H1 (cell line): ENCODE results near the gene WDR4. TPM values are rescaled to one million over a fixed set of nuclear protein-coding genes. Genes with fewer than 3 reads are reported as not detected.
A peak's percentile ranks its signal among the peaks of the same experiment; 100 is the strongest.

Source experiments
- ASH2L ChIP-seq: fragments of 200-600, 300-600 bp; sonication (generic); IDR thresholded peaks from one replicate; pipeline ENCODE4 v1.7.1; 2017; ENCODE audit warnings: low read length
- BCL11A ChIP-seq, 2 experiments: IDR thresholded peaks; one replicate each; pipeline ENCODE4 v1.6.1; 2011; ENCODE audit warnings: low read depth in 2 of 2, low read length in 2 of 2, mild to moderate bottlenecking in 2 of 2
- BRCA1 ChIP-seq: IDR thresholded peaks from 2 replicates; pipeline ENCODE4 v1.6.1; 2012; ENCODE audit warnings: low read depth, low read length, improper control_type of control experiment
- CBX5 ChIP-seq: fragments of 300-800, 300-1000 bp; sonication (generic); IDR thresholded peaks from 2 replicates; pipeline ENCODE4 v1.7.1; 2016; ENCODE audit warnings: antibody characterized with exemption, low read length, low read depth
- CHD2 ChIP-seq: IDR thresholded peaks from 2 replicates; pipeline ENCODE4 v1.6.1; 2012; ENCODE audit warnings: low read length, improper control_type of control experiment
- EGR1 ChIP-seq: IDR thresholded peaks from 2 replicates; pipeline ENCODE4 v1.6.1; 2011; ENCODE audit warnings: low read depth, low read length, borderline replicate concordance
- EP300 ChIP-seq, 2 experiments: IDR thresholded peaks; 1 replicate in 1 of 2; 2 replicates in 1 of 2; pipeline ENCODE4 v1.6.1; 2011 to 2012; ENCODE audit warnings: low read depth in 2 of 2, low read length in 2 of 2, mild to moderate bottlenecking in 2 of 2, borderline replicate concordance in 1 of 2, inconsistent platforms in 1 of 2, moderate library complexity in 1 of 2
- HDAC2 ChIP-seq, 2 experiments: fragments of 300-600 bp in 1 of 2; sonication (generic) in 1 of 2; IDR thresholded peaks; 2 replicates each; pipeline ENCODE4 v1.6.1; 2011 to 2012; ENCODE audit warnings: low read depth in 2 of 2, low read length in 2 of 2, mild to moderate bottlenecking in 2 of 2, moderate library complexity in 2 of 2, borderline replicate concordance in 1 of 2, inconsistent platforms in 1 of 2
- JUN ChIP-seq: IDR thresholded peaks from 2 replicates; pipeline ENCODE4 v1.6.1; 2011; ENCODE audit warnings: low read depth, mild to moderate bottlenecking, improper control_type of control experiment, low read length
- KDM4A ChIP-seq: IDR thresholded peaks from one replicate; pipeline ENCODE4 v1.7.1; 2012; ENCODE audit warnings: low read depth, mild to moderate bottlenecking, moderate library complexity, low read length, inconsistent platforms; ENCODE audit not compliant: severe bottlenecking
- KDM5A ChIP-seq: fragments of 200-600 bp; IDR thresholded peaks from 2 replicates; pipeline ENCODE4 v1.7.1; 2012; ENCODE audit warnings: mild to moderate bottlenecking, low read length, inconsistent platforms, mixed read lengths
- POLR2A ChIP-seq, 2 experiments: IDR thresholded peaks; 1 replicate in 1 of 2; 2 replicates in 1 of 2; pipeline ENCODE4 v1.6.1; 2011; ENCODE audit warnings: low read depth in 2 of 2, low read length in 2 of 2, mild to moderate bottlenecking in 2 of 2; ENCODE audit errors: control extremely low read depth in 1 of 2
- POLR2AphosphoS5 ChIP-seq: IDR thresholded peaks from 2 replicates; pipeline ENCODE4 v1.6.1; 2011; ENCODE audit warnings: low read depth, low read length
- RXRA ChIP-seq: IDR thresholded peaks from 2 replicates; pipeline ENCODE4 v1.6.1; 2011; ENCODE audit warnings: low read depth, mild to moderate bottlenecking, low read length, moderate library complexity; ENCODE audit not compliant: insufficient read depth
- SAP30 ChIP-seq: fragments of 300-600 bp; sonication (generic); IDR thresholded peaks from 2 replicates; pipeline ENCODE4 v1.7.1; 2012; ENCODE audit warnings: low read length, moderate library complexity, mild to moderate bottlenecking, inconsistent platforms; ENCODE audit not compliant: insufficient read depth, insufficient replicate concordance
- SIN3A ChIP-seq, 2 experiments: IDR thresholded peaks in 1 of 2; conservative IDR thresholded peaks in 1 of 2; 2 replicates each; pipeline ENCODE4 v1.6.1; 2011 to 2012; ENCODE audit warnings: low read length in 2 of 2, improper control_type of control experiment in 1 of 2, low read depth in 1 of 2, mild to moderate bottlenecking in 1 of 2
- TAF1 ChIP-seq: IDR thresholded peaks from 2 replicates; pipeline ENCODE4 v1.6.1; 2011; ENCODE audit warnings: mild to moderate bottlenecking, low read depth, low read length
- TAF7 ChIP-seq: optimal IDR thresholded peaks from 2 replicates; pipeline ENCODE3; 2011; ENCODE audit warnings: low read depth, mild to moderate bottlenecking, inconsistent platforms, low read length, moderate library complexity, borderline replicate concordance
- YY1 ChIP-seq: IDR thresholded peaks from 2 replicates; pipeline ENCODE4 v1.6.1; 2011; ENCODE audit warnings: low read depth, mild to moderate bottlenecking, low read length
- ZNF274 ChIP-seq: IDR thresholded peaks from 2 replicates; pipeline ENCODE4 v1.7.0; 2012; ENCODE audit warnings: low read length, borderline replicate concordance; ENCODE audit errors: extremely low read depth
- polyA plus RNA-seq, 7 experiments: library from polyadenylated mRNA; depleted of rRNA in 3 of 7; stranded (reverse) in 5 of 7; unstranded in 2 of 7; fragments of >200 nt in 5 of 7; fragments of 200-250 nt in 2 of 7; gene quantifications; 1 replicate in 5 of 7; 2 replicates in 1 of 7; 4 replicates in 1 of 7; pipeline versions ENCODE4 v1.2.1 to v1.2.3, GENCODE V29; 2011 to 2013; ENCODE audit warnings: missing spikeins in 2 of 7, mixed read lengths in 2 of 7
- total RNA-seq: library from RNA; stranded (reverse); fragmentation: NEBNext Ultra II Directional; extraction: Animal tissue kit (Norgen Biotek cat#: 25700); gene quantifications from 2 replicates; pipeline ENCODE4 v1.2.1, GENCODE V29; 2021
- TF ChIP-seq, protein P1 (sequence below): IDR thresholded peaks from 2 replicates; pipeline ENCODE4 v1.6.1; 2012; ENCODE audit warnings: inconsistent platforms
- TF ChIP-seq, protein P2 (sequence below): IDR thresholded peaks from 2 replicates; pipeline ENCODE4 v1.6.1; 2012; ENCODE audit warnings: inconsistent platforms

The WDR4 gene
- total and polyA plus RNA-seq, 2 of the 8 experiments (the other 6 are each of a cell fraction or from before 2014, with no cell fraction given), result 28.9 to 47.8 TPM

DNA sequence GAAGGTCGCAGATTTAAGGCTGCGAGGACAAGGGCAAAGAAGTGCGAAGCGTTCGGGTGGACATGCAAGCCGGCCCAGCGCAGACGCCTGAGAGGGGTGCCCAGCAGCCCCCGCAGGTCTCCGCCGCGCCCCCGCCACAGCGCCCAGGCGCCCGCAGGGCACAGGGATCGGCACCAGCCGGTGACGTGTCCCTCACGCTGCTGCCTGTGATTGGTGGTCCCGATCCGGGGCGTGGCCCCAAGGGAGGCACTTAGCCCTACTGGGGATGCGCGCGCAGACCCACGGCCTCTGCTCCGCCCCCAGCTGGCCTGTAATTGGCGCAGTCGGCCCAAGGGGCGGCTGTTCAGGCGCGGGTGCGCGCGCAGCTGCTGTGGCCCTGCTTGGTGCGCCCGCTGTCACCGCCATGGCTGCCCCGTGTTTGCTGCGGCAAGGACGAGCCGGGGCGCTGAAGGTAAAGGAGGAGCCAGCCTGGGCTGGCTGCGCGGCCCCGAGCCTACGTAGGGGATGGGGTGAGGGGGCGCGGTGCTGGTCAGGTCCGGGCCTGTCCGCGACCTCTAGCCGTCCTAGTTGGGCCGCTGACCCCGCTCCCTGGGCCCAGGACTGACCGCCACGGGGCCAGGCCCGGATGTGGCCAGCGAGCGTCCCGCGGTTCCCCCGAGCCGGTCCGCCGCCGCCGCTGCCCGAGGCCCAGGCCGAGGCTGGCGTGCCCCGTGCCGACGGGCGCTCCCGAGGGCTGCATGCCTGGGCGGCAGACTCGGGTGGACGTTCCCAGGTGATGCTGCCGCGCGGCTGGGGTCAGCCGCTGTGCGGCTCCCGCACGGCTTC is 13.8 kb upstream of the WDR4 start, which contains the start of gene NDUFV3 (continued):
- TF ChIP-seq, protein P1, sequence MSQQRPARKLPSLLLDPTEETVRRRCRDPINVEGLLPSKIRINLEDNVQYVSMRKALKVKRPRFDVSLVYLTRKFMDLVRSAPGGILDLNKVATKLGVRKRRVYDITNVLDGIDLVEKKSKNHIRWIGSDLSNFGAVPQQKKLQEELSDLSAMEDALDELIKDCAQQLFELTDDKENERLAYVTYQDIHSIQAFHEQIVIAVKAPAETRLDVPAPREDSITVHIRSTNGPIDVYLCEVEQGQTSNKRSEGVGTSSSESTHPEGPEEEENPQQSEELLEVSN, result no peak
- TF ChIP-seq ASH2L (peak; percentile 56), TAF1 (peak; percentile 88), ZNF274 (no peak), SAP30 (no peak), TAF7 (peak; percentile 64), CHD2 (peak; percentile 28; the same call in 1 of the 2 replicates), KDM4A (peak; percentile 84), BCL11A (IDR thresholded peaks at IDR 0.05; ENCODE audit: low read depth in 2 of 2, low read length in 2 of 2) (no peak), POLR2A (IDR thresholded peaks at IDR 0.05; ENCODE audit: control extremely low read depth in 1 of 2, low read depth in 2 of 2, low read length in 2 of 2) (peak; percentile 56 to 91), EGR1 (no peak), CBX5 (no peak), EP300 (IDR thresholded peaks at IDR 0.05; ENCODE audit: borderline replicate concordance in 1 of 2, low read depth in 2 of 2, low read length in 2 of 2) (peak in 1 of 2 experiments; percentile 40; a peak in 1 of 3 replicates), KDM5A (peak; percentile 63), HDAC2 (IDR thresholded peaks at IDR 0.05; ENCODE audit: borderline replicate concordance in 1 of 2, low read depth in 2 of 2, low read length in 2 of 2) (0 out of 4 replicates have a peak, but pooled peaks of 1 of the 2 experiments have one; percentile 68), RXRA (no peak), YY1 (peak; percentile 91), POLR2AphosphoS5 (peak; percentile 79), BRCA1 (no peak), SIN3A (conservative IDR thresholded peaks at IDR 0.05 in 1 of 2, IDR thresholded peaks at IDR 0.05 in 1 of 2; ENCODE audit: low read depth in 1 of 2, low read length in 2 of 2) (peak in 1 of 2 experiments; percentile 82; a peak in 1 of 4 replicates), JUN (no peak)
- TF ChIP-seq, protein P2, sequence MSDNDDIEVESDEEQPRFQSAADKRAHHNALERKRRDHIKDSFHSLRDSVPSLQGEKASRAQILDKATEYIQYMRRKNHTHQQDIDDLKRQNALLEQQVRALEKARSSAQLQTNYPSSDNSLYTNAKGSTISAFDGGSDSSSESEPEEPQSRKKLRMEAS, result peak; percentile 15; the same call in 1 of the 2 replicates
